ENCODE measurements around the gene TLE3. TPM values are rescaled to one million over a fixed set of nuclear protein-coding genes. Genes with fewer than 3 reads are reported as not detected.
"Not testable (repeated sequence)": the region's sequence is repeated elsewhere in the genome, so short reads cannot be mapped to it uniquely, and the experiment has no call there.

TLE3 gene
- polyA plus RNA-seq, 2 of the 4 experiments (the other 2 are of a cell fraction), result 4.6 to 5.3 TPM

DNA sequence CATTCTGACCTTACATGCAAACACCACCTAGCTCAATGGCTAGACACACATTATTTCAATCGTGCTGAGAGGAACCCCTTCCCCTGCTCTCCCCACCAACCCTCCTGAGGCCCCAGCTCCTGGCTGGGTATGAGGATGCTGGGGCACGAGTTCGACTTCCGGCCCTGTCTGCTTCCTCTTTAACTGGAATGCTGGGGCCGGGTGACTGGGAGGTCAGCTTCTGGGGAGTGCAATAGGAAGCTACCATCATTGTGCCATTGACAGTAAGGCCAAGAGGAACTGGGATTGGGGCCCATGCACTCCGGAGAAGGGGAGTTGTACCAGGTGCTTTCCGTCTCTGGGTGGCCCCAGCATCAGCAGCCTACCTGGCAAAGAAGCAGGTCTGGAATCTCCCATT is 15.6 kb upstream of the TLE3 start:
- no peak overlapping the region for H3K4me2 ChIP-seq
- 80% methylated on average over 7 of the region's 7 CpGs for WGBS (ENCODE audit: missing lambda C conversion rate)

GRCh38 chr15:70112572-70113303 is 15.0 kb upstream of the TLE3 start:
- H3K4me1 ChIP-seq; FAIRE-seq; H3K9me3 ChIP-seq; ATAC-seq; DNase-seq (ENCODE audit: low read depth in 1 of 2, low spot score in 1 of 2); H3K4me2 ChIP-seq; POLR2A ChIA-PET; H3K27ac ChIP-seq; H3K4me3 ChIP-seq: not testable (repeated sequence)
- 67% methylated on average over 8 of the region's 9 CpGs for WGBS (ENCODE audit: missing lambda C conversion rate)
- CTCF ChIA-PET, result interaction anchor here (0.9 to 1.3 kb wide), 2 partner anchors 10 to 12 kb away, joined by 3 to 6 read pairs; no protein-coding TSS in a partner anchor

More for the DNA sequence above, 15.6 kb upstream of the TLE3 start:
- Histone ChIP-seq H3K9me3 (no peaks in the 10 kb centered on the region), H3K4me3 (no peak overlapping the region), H3K27ac (no peak overlapping the region), H3K4me1 (peaks cover 8% of the 10 kb centered on the region)
- FAIRE-seq (no peak), ATAC-seq (no peak), DNase-seq (ENCODE audit: low read depth in 1 of 2, low spot score in 1 of 2) (no peak)
- CTCF ChIA-PET, result interaction anchor here (0.9 to 1.3 kb wide), 2 partner anchors 10 to 13 kb away, joined by 3 to 6 read pairs; no protein-coding TSS in a partner anchor
- no peak for TF ChIP-seq POLR2AphosphoS2 (conservative IDR thresholded peaks at IDR 0.05; ENCODE audit: low read length)
- TF ChIP-seq CBX8 (IDR thresholded peaks at IDR 0.05), result no peak
- TF ChIP-seq CEBPB (IDR thresholded peaks at IDR 0.05), result no peak
- TF ChIP-seq KDM5A (IDR thresholded peaks at IDR 0.05), result no peak
- no peak for TF ChIP-seq NR3C1 (IDR thresholded peaks at IDR 0.05)
- TF ChIP-seq, protein P1, sequence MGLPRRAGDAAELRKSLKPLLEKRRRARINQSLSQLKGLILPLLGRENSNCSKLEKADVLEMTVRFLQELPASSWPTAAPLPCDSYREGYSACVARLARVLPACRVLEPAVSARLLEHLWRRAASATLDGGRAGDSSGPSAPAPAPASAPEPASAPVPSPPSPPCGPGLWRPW (IDR thresholded peaks at IDR 0.05), result no peak
- no peak for TF ChIP-seq EP300 (IDR thresholded peaks at IDR 0.05)
- TF ChIP-seq NFE2L2 (conservative IDR thresholded peaks at IDR 0.05; ENCODE audit: low read length), result no peak
- POLR2A ChIA-PET, result no interaction called here

GRCh38 chr15:70112074-70112395 is 14.3 kb upstream of the TLE3 start:
- ATAC-seq, result peak; percentile 5 to 11; a peak in 3 of 6 replicates
- no peaks in the 10 kb centered on the region for H3K9me3 ChIP-seq
- DNase-seq (ENCODE audit: low read depth in 1 of 2, low spot score in 1 of 2), result no peak
- 38% methylated on average over 4 of the region's 4 CpGs for WGBS (ENCODE audit: missing lambda C conversion rate)
- TF ChIP-seq FOSL2 (IDR thresholded peaks at IDR 0.05) (no peak), FOSL2 (CRISPR knock-in tag; IDR thresholded peaks at IDR 0.05) (peak; percentile 19; the same call in 1 of the 2 replicates), CHD2 (IDR thresholded peaks at IDR 0.05; ENCODE audit: low read length, partially characterized antibody) (no peak)
- H3K4me3 ChIP-seq, result no peak overlapping the region
- H3K4me2 ChIP-seq, result peak overlapping the region; percentile 64
- FAIRE-seq, result no peak
- ChIA-PET POLR2A (interaction anchor here (1.1 kb wide), 1 partner anchor 12 kb away, joined by 10 read pairs; no protein-coding TSS in a partner anchor), CTCF (interaction anchor here (0.6 to 1.1 kb wide), 3 partner anchors 9 to 355 kb away, joined by 3 to 4 read pairs (median 3); no protein-coding TSS in a partner anchor)
- peaks cover 8% of the 10 kb centered on the region for H3K4me1 ChIP-seq
- peak overlapping the region; percentile 64 to 79; a peak in 5 of 6 replicates for H3K27ac ChIP-seq

DNA sequence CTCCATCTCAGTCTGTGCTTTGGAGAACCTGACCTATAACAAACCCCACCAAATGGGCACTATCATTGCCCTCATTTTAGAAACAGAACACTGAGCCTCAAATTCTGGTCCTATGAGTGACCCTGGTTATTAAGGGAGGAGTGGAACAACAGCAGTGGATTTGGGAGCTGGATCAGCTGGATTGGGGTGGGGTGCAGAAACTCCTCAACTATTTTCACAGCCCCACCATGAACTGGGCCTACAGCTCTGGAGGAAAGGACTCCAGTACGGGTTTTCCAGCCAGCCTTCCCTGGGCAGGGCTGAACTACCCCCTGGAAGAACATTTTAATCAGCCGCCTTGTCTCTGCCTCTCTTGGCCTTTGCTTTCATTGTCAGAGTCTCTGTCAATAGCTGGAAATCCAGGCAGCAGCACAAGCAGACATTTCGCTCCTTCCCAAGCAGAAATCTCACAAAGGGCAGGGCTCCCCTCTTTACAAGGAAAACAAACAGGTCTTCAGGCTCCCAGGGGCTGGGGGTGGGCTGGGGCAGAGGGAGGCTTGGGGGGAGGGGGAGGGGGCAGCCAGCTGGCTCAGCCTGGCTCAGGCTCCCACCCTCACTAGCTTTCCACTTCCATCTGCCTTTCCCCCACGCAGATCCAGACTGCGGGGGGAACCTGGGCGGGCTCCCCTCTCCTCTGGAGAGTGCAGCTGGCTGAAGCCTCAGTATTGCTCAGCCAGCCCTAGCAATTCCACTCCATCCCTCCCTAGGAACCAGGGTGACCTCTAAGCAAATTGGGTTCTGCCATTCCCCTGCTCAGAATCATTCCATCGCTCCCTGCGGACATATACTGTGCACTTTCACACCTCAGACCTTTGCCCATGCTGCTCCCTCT is 13.7 kb upstream of the TLE3 start:
- peak; percentile 68 to 91 for ATAC-seq
- H3K4me1 ChIP-seq, result peaks cover 8% of the 10 kb centered on the region
- H3K4me2 ChIP-seq, result peak overlapping the region; percentile 64
- 34% methylated on average over 8 of the region's 8 CpGs for WGBS (ENCODE audit: missing lambda C conversion rate)
- H3K27ac ChIP-seq, result peak overlapping the region; percentile 64 to 79; a peak in 5 of 6 replicates
- peak; percentile 72 to 75 for DNase-seq (ENCODE audit: low read depth in 1 of 2, low spot score in 1 of 2)
- FAIRE-seq, result no peak
- CTCF ChIA-PET, result interaction anchor here (0.6 to 1.3 kb wide), 6 partner anchors 9 to 390 kb away, joined by 3 to 4 read pairs (median 3); no protein-coding TSS in a partner anchor
- no peaks in the 10 kb centered on the region for H3K9me3 ChIP-seq
- 0 out of 5 replicates have a peak, but pooled peaks of 1 of the 2 experiments have one; percentile 19 for TF ChIP-seq RAD21 (conservative IDR thresholded peaks at IDR 0.05 in 1 of 2, IDR thresholded peaks at IDR 0.05 in 1 of 2)
- TF ChIP-seq PBX3 (IDR thresholded peaks at IDR 0.05), result no peak
- POLR2A ChIA-PET, result interaction anchor here (1.1 kb wide), 1 partner anchor 12 kb away, joined by 10 read pairs; no protein-coding TSS in a partner anchor
- no peak overlapping the region for H3K4me3 ChIP-seq

All from A549 (cell line).